RWPE2 (cell line): Measurements from ENCODE around the gene SH3TC2.

Experiments
- ATAC-seq: fragments of 200-7000 bp; cut with Tn5 transposase; 3 replicates; pipeline ENCODE4 v1.9.1; 2021; ENCODE audit warnings: low read depth
- DNase-seq: peaks from one replicate; pipeline ENCODE4 v3.0.0-alpha.2; 2020; ENCODE audit warnings: low spot score
- H3K27ac ChIP-seq: fragments of 450-650 bp; 2 replicates; pipeline ENCODE4 v1.5.1; 2017; ENCODE audit warnings: mild to moderate bottlenecking; ENCODE audit not compliant: poor library complexity, severe bottlenecking
- H3K27me3 ChIP-seq: fragments of 250-450 bp; sonication (Bioruptor Pico); 2 replicates; pipeline ENCODE4 v1.5.1; 2021; ENCODE audit warnings: mild to moderate bottlenecking, moderate library complexity; ENCODE audit not compliant: insufficient read depth, poor library complexity, severe bottlenecking
- H3K36me3 ChIP-seq: fragments of 250-450 bp; sonication (Bioruptor Pico); 2 replicates; pipeline ENCODE4 v1.5.1; 2020; ENCODE audit warnings: low read depth, mild to moderate bottlenecking, moderate library complexity
- H3K4me1 ChIP-seq: fragments of 250-450 bp; sonication (Bioruptor Pico); 2 replicates; pipeline ENCODE4 v1.5.1; 2021; ENCODE audit warnings: mild to moderate bottlenecking, moderate library complexity; ENCODE audit not compliant: insufficient read depth, poor library complexity, severe bottlenecking
- H3K4me3 ChIP-seq: fragments of 250-450 bp; sonication (Bioruptor Pico); 2 replicates; pipeline ENCODE4 v1.5.1; 2021; ENCODE audit warnings: mild to moderate bottlenecking, moderate library complexity; ENCODE audit not compliant: severe bottlenecking
- H3K9me3 ChIP-seq: fragments of 250-450 bp; sonication (Bioruptor Pico); 2 replicates; pipeline ENCODE4 v1.5.1; 2021; ENCODE audit warnings: mild to moderate bottlenecking, moderate library complexity; ENCODE audit not compliant: severe bottlenecking
- TF ChIP-seq, protein P1 (sequence below): fragments of 450-650 bp; IDR thresholded peaks from one replicate; pipeline ENCODE4 v1.5.1; 2017; ENCODE audit warnings: mild to moderate bottlenecking, moderate library complexity; ENCODE audit not compliant: poor library complexity, severe bottlenecking

The SH3TC2 gene

DNA sequence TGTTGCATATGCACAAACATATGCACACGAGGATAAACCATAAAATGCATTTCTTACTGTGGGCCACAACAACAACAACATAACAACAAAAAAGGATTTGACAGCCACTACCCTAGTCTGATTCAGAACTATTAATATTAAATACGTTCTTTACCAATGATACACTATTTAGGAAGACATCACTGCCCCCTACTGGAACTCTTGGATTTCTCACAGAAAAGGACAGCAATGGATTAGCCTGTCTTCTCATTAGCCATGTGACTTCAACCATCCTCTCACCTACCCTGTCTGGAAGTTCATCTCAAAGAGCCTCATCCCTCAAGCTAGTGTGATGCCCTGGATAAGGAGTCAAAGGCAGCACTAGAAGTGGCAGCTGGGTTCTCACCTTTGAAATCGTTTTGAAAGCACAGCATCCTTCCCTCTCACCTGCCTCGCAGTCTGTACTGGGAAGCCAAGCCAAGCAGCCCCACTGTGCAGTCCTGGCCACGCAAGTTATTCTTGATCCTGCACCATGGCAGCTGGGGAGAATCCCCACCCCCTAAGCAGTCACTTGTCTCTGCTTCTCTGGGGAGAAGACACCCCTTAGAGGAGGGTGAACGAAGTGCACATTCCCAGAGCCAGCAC is 64.6 kb downstream of the SH3TC2 start:
- Histone ChIP-seq H3K4me3 (no peak overlapping the region), H3K4me1 (peaks cover 30% of the 10 kb centered on the region), H3K36me3 (no peaks in the 10 kb centered on the region), H3K27me3 (no peaks in the 10 kb centered on the region), H3K27ac (peak overlapping the region; percentile 87), H3K9me3 (no peaks in the 10 kb centered on the region)
- ATAC-seq (peak; percentile 15; the same call in 1 of the 3 replicates), DNase-seq (no peak)
- TF ChIP-seq, protein P1, sequence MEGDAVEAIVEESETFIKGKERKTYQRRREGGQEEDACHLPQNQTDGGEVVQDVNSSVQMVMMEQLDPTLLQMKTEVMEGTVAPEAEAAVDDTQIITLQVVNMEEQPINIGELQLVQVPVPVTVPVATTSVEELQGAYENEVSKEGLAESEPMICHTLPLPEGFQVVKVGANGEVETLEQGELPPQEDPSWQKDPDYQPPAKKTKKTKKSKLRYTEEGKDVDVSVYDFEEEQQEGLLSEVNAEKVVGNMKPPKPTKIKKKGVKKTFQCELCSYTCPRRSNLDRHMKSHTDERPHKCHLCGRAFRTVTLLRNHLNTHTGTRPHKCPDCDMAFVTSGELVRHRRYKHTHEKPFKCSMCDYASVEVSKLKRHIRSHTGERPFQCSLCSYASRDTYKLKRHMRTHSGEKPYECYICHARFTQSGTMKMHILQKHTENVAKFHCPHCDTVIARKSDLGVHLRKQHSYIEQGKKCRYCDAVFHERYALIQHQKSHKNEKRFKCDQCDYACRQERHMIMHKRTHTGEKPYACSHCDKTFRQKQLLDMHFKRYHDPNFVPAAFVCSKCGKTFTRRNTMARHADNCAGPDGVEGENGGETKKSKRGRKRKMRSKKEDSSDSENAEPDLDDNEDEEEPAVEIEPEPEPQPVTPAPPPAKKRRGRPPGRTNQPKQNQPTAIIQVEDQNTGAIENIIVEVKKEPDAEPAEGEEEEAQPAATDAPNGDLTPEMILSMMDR = peak; percentile 93

DNA sequence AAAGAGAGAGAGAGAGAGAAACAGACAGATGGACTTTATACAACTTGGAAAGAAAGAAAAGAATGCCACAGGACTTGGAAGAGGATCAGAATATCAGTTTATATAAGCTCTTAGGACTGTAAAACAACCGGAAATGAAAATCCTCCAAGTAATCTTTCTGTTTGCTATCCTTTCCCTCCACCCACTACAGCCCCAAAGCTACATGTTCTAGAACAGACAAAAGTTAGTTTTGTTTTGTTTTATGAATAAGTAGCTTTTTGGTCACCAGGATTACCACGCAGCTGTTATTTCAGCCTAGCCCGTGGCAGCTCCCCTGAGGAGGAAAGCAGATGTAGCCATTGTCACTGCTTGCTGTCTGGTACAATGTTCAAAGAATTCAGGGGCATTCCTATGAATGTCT is 66.6 kb downstream of the SH3TC2 start:
- Histone ChIP-seq H3K36me3 (no peaks in the 10 kb centered on the region), H3K9me3 (no peaks in the 10 kb centered on the region), H3K27me3 (no peaks in the 10 kb centered on the region), H3K27ac (peak overlapping the region; percentile 87), H3K4me3 (no peak overlapping the region), H3K4me1 (peaks cover 15% of the 10 kb centered on the region)
- ATAC-seq (no peak), DNase-seq (no peak)
- TF ChIP-seq, protein P1 = no peak

DNA sequence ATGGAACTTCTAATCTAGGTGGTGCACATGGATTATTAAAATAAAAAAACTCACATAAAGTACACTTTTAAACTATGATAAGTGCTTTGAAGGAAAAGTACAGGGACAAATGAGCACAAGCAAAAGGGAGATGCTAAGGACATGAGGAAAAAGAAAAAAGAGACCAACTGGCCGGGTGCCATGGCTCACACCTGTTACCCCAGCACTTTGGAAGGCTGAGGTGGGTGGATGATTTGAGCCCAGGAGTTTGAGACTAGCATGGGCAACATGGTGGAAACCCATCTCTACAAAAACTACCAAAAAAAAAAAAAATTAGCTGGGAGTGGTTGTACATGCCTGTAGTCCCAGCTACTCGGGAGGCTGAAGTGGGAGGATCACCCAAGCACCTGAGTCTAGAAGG is 67.1 kb downstream of the SH3TC2 start:
- TF ChIP-seq, protein P1 = no peak
- no peaks in the 10 kb centered on the region for H3K27me3 ChIP-seq
- DNase-seq (no peak), ATAC-seq (no peak)
- peaks cover 15% of the 10 kb centered on the region for H3K4me1 ChIP-seq
- H3K9me3 ChIP-seq = no peaks in the 10 kb centered on the region
- H3K36me3 ChIP-seq = no peaks in the 10 kb centered on the region
- H3K27ac ChIP-seq = peak overlapping the region; percentile 87
- no peak overlapping the region for H3K4me3 ChIP-seq

DNA sequence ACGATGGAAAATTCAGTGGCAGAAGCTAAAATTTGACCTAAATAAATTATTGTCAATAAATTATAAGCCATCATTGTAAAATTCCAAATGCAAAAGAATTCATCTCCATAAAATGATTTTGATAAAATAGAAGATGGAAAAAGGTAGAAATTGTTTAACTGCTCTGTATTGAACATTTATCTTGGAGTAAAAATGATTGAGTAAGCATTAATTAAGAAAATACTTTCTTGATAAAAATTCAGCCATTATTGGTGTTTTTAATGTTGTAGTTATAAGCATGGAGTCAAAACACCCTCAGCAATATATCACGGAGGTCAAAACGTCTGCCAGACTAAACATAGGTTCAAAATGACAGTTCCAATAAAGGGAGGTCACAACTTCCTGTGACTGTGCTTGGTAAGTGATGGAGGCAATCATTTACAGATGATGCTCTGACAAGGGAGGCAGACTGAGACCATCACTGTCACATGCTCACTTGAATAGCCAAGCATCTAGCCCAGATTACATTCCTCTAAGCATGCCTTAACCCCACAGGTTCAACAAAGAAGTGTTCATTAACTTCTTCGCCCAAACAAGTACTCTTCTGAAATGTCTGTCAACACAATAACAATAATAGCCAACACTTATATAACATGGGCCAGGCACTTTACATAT is 69.5 kb downstream of the SH3TC2 start:
- DNase-seq (no peak), ATAC-seq (no peak)
- Histone ChIP-seq H3K36me3 (no peaks in the 10 kb centered on the region), H3K9me3 (no peaks in the 10 kb centered on the region), H3K27ac (peak overlapping the region; percentile 66), H3K4me1 (peaks cover 14% of the 10 kb centered on the region), H3K4me3 (no peak overlapping the region), H3K27me3 (no peaks in the 10 kb centered on the region)
- TF ChIP-seq, protein P1 = no peak

DNA sequence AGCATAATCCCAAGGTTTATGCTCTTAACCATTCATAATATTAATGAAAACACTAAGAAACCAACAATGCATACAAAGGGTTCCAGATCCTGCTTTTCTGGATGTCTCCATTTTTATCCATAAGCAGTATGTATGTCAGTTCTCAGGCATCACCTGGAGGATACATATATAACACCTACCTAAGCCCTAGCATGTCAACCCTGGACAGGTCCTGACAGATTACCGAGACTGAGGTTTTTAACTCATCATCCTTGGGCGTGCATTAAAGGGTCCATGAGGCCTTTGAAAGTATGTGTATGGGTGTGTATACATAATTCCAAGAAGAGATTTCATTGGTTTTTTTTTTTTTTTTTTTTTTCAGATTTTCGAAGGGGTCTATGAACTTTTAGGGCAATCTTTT is 70.6 kb downstream of the SH3TC2 start:
- TF ChIP-seq, protein P1 = no peak
- no peaks in the 10 kb centered on the region for H3K9me3 ChIP-seq
- no peak for DNase-seq
- peak overlapping the region; percentile 66 for H3K27ac ChIP-seq
- no peaks in the 10 kb centered on the region for H3K36me3 ChIP-seq
- no peak for ATAC-seq
- no peaks in the 10 kb centered on the region for H3K27me3 ChIP-seq
- H3K4me3 ChIP-seq = no peak overlapping the region
- peaks cover 15% of the 10 kb centered on the region for H3K4me1 ChIP-seq
